ENCODE data around the gene BLM. TPM values are rescaled to one million over a fixed set of nuclear protein-coding genes. Genes with fewer than 3 reads are reported as not detected.

BLM gene
- total and polyA plus RNA-seq, 2 of the 8 experiments (the other 6 are each of a cell fraction or from before 2014, with no cell fraction given): 15.2 to 46.7 TPM

DNA sequence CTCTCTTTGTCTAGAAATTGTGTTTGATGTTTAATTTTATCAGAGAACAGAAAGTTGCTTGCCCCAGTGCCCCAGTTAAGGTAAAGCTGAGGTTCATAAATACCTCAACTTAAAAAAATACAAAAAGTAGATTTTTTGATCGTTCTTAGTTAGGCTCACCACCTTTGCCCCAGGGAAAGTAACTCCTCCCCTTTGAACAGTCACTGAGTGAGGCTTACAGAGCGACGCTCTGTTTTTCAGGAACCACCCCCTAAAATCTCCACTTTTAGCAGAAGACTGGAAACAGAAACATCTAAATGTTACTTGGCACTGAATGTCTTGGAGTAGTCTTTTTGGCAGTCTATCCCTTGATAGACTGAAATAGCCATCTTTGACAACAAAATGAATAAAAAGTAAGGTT lies 24.9 kb downstream of the BLM start:
- no peak overlapping the region for H3K56ac ChIP-seq (replicated peaks; ENCODE audit: insufficient read length, low read depth, low read length)
- no peak overlapping the region for H3K4me2 ChIP-seq (ENCODE audit: insufficient read depth in 1 of 2, low read depth in 2 of 2, low read length in 2 of 2)
- H3K4me1 ChIP-seq (replicated peaks in 1 of 4; ENCODE audit: control insufficient read depth in 3 of 4, insufficient read depth in 4 of 4, low read length in 3 of 4): no peaks in the 10 kb centered on the region
- H2BK5ac ChIP-seq (ENCODE audit: low read depth, low read length): no peak overlapping the region
- H3K4ac ChIP-seq (replicated peaks; ENCODE audit: insufficient read length, low read depth, low read length): no peak overlapping the region
- H2AK5ac ChIP-seq (ENCODE audit: low read depth, low read length): no peak overlapping the region
- no peaks in the 10 kb centered on the region; a peak in 1 of 8 replicates for H3K36me3 ChIP-seq (ENCODE audit: control insufficient read depth in 2 of 4, insufficient read depth in 4 of 4, low read length in 3 of 4)
- no peak overlapping the region for H4K5ac ChIP-seq (ENCODE audit: insufficient read length, low read depth, low read length)
- no peak overlapping the region for H2BK120ac ChIP-seq (replicated peaks; ENCODE audit: low read depth, low read length)
- POLR2A ChIA-PET (ENCODE audit: partially characterized antibody): interaction anchor here (1.1 to 1.2 kb wide), 2 partner anchors 8 to 13 kb away, joined by 3 read pairs; no protein-coding TSS in a partner anchor
- no peak overlapping the region for H2AFZ ChIP-seq (ENCODE audit: low read length)
- H3K27me3 ChIP-seq (replicated peaks in 1 of 4; ENCODE audit: control insufficient read depth in 3 of 4, extremely low read depth in 1 of 4, insufficient read depth in 3 of 4, low read length in 3 of 4): no peaks in the 10 kb centered on the region
- H3K9ac ChIP-seq (replicated peaks in 1 of 4; ENCODE audit: extremely low read depth in 1 of 4, low read depth in 3 of 4, low read length in 3 of 4): no peak overlapping the region
- TF ChIP-seq PHF8 (conservative IDR thresholded peaks at IDR 0.05; ENCODE audit: low read depth, low read length) (no peak), RNF2 (IDR thresholded peaks at IDR 0.05; ENCODE audit: borderline replicate concordance, low read depth, low read length, missing control alignments, poor library complexity, severe bottlenecking) (no peak), TBP (IDR thresholded peaks at IDR 0.05; ENCODE audit: low read depth, low read length) (no peak), KDM5A (IDR thresholded peaks at IDR 0.05; ENCODE audit: low read length) (no peak), RAD21 (IDR thresholded peaks at IDR 0.05 in 1 of 2, conservative IDR thresholded peaks at IDR 0.05 in 1 of 2; ENCODE audit: low read depth in 2 of 2, low read length in 2 of 2) (no peak), SP2 (IDR thresholded peaks at IDR 0.05; ENCODE audit: low read length) (no peak), RXRA (IDR thresholded peaks at IDR 0.05; ENCODE audit: insufficient read depth, low read depth, low read length) (no peak), TAF1 (IDR thresholded peaks at IDR 0.05; ENCODE audit: low read depth, low read length) (no peak), RFX5 (IDR thresholded peaks at IDR 0.05; ENCODE audit: borderline replicate concordance, low read depth, low read length) (no peak)
- TF ChIP-seq, protein P1, sequence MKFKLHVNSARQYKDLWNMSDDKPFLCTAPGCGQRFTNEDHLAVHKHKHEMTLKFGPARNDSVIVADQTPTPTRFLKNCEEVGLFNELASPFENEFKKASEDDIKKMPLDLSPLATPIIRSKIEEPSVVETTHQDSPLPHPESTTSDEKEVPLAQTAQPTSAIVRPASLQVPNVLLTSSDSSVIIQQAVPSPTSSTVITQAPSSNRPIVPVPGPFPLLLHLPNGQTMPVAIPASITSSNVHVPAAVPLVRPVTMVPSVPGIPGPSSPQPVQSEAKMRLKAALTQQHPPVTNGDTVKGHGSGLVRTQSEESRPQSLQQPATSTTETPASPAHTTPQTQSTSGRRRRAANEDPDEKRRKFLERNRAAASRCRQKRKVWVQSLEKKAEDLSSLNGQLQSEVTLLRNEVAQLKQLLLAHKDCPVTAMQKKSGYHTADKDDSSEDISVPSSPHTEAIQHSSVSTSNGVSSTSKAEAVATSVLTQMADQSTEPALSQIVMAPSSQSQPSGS (IDR thresholded peaks at IDR 0.05; ENCODE audit: low read length): no peak
- peaks cover 1% of the 10 kb centered on the region in 2 experiments for H4K20me1 ChIP-seq (replicated peaks in 1 of 2; ENCODE audit: control insufficient read depth in 1 of 2, insufficient read depth in 2 of 2, low read length in 2 of 2)
- WGBS, 2 experiments (ENCODE audit: extremely low coverage in 1 of 2, insufficient coverage in 1 of 2, insufficient read length in 1 of 2, insufficient replicate concordance in 2 of 2, low coverage in 1 of 2, low lambda C conversion rate in 2 of 2, missing lambda C conversion rate in 1 of 2): 82% methylated on average over 3 of the region's 3 CpGs; no CpG with 5 or more reads in 1 of the 2 experiments
- H4K91ac ChIP-seq (replicated peaks; ENCODE audit: insufficient read length, low read length): no peak overlapping the region
- no peak overlapping the region for H2BK15ac ChIP-seq (ENCODE audit: low read length)
- H3K9me3 ChIP-seq (ENCODE audit: insufficient read depth in 2 of 2, low read depth in 1 of 2, low read length in 1 of 2): no peaks in the 10 kb centered on the region
- DNase-seq (ENCODE audit: low read depth in 1 of 2, low spot score in 2 of 2) (no peak), FAIRE-seq (no peak)
- CTCF ChIA-PET (ENCODE audit: partially characterized antibody): interaction anchor here (3.5 kb wide), 1 partner anchor 144 kb away, joined by 9 read pairs; no protein-coding TSS in a partner anchor
- H2BK12ac ChIP-seq (ENCODE audit: low read depth, low read length): no peak overlapping the region
- no peak overlapping the region for H3K14ac ChIP-seq (ENCODE audit: insufficient read length)
- no peak overlapping the region for H3K18ac ChIP-seq (ENCODE audit: extremely low read depth, low read length)
- H3K79me2 ChIP-seq (ENCODE audit: control insufficient read depth in 1 of 2, insufficient read depth in 2 of 2, low read length in 2 of 2): peaks cover 0 to 75% of the 10 kb centered on the region in 2 experiments; a peak in 2 of 4 replicates
- H3K79me1 ChIP-seq (ENCODE audit: low read depth, low read length): no peaks in the 10 kb centered on the region; the same call in 1 of the 2 replicates
- H2BK20ac ChIP-seq (ENCODE audit: low read length): no peak overlapping the region
- H3K23ac ChIP-seq (ENCODE audit: insufficient read length): no peak overlapping the region
- no peaks in the 10 kb centered on the region for H3K23me2 ChIP-seq (ENCODE audit: low read depth, low read length)
- H3K4me3 ChIP-seq (ENCODE audit: extremely low read depth in 1 of 4, insufficient read depth in 2 of 4, low read depth in 3 of 4, low read length in 4 of 4): no peak overlapping the region
- H4K8ac ChIP-seq (ENCODE audit: extremely low read depth, insufficient read depth, low read length): no peak overlapping the region
- H3K27ac ChIP-seq (ENCODE audit: low read depth, low read length): no peak overlapping the region

Data from H1 (cell line).